ENCODE results near the gene CLP1. TPM values are rescaled to one million over a fixed set of nuclear protein-coding genes. Genes with fewer than 3 reads are reported as not detected.

CLP1 gene
- total and polyA plus RNA-seq, 10 of the 15 experiments (the other 5 are each of a cell fraction or from before 2014, with no cell fraction given): 19.9 to 45.7 (median 27.8) TPM

GRCh38 chr11:57637626-57638004 is 19.9 kb upstream of the CLP1 start:
- DNase-seq (ENCODE audit: low read depth, low spot score) (no peak), FAIRE-seq (no peak), ATAC-seq (no peak)
- ChIA-PET SMC1A (ENCODE audit: uncharacterized antibody, unreplicated experiment) (interaction anchor here (1.0 kb wide), 1 partner anchor 69 kb away, joined by 3 read pairs; no protein-coding TSS in a partner anchor), POLR2A (interaction anchor here (2.1 kb wide), 1 partner anchor 11 kb away, joined by 10 read pairs; no protein-coding TSS in a partner anchor), RAD21 (ENCODE audit: unreplicated experiment) (interaction anchor here (5.2 kb wide), 1 partner anchor 69 kb away, joined by 83 read pairs; the partner anchor contains the start of gene UBE2L6), CTCF (interaction anchor here (1.5 to 13.9 kb wide), 4 partner anchors 37 to 179 kb away, joined by 3 to 319 read pairs (median 56); partner anchors contain the start of genes RTN4RL2 and UBE2L6)
- Histone ChIP-seq H3K36me3 (ENCODE audit: control insufficient read depth in 2 of 2, insufficient read depth in 2 of 2, low read length in 1 of 2) (no peaks in the 10 kb centered on the region), H3K4me1 (ENCODE audit: control insufficient read depth, insufficient read depth, low read length) (peaks cover 9% of the 10 kb centered on the region; the same call in 1 of the 2 replicates), H3K27me3 (replicated peaks in 1 of 2; ENCODE audit: control insufficient read depth in 2 of 2, insufficient read depth in 2 of 2, low read length in 1 of 2) (no peaks in the 10 kb centered on the region; a peak in 1 of 4 replicates), H4K20me1 (ENCODE audit: control insufficient read depth, insufficient read depth) (no peaks in the 10 kb centered on the region), H3K27ac (ENCODE audit: control insufficient read depth, insufficient read depth) (no peak overlapping the region), H3K9me3 (replicated peaks; ENCODE audit: control insufficient read depth, insufficient read depth, low read length) (no peaks in the 10 kb centered on the region), H3K4me3 (peak overlapping the region; percentile 82; the same call in 1 of the 2 replicates), H3K4me2 (ENCODE audit: control insufficient read depth, insufficient read depth) (peak overlapping the region; percentile 84; the same call in 1 of the 2 replicates), H3K79me2 (ENCODE audit: control insufficient read depth, insufficient read depth, low read length) (no peaks in the 10 kb centered on the region), H3K9ac (ENCODE audit: control insufficient read depth, insufficient read depth, low read length) (no peak overlapping the region), H2AFZ (ENCODE audit: control insufficient read depth, low read depth, low read length) (peak overlapping the region; percentile 16; the same call in 1 of the 2 replicates)
- TF ChIP-seq NFYA (IDR thresholded peaks at IDR 0.05; ENCODE audit: borderline replicate concordance, low read depth, low read length) (no peak), HDAC2 (IDR thresholded peaks at IDR 0.05) (no peak), SUPT20H (IDR thresholded peaks at IDR 0.05; ENCODE audit: borderline replicate concordance, control insufficient read depth, low read depth, low read length) (no peak), FOXM1 (IDR thresholded peaks at IDR 0.05; ENCODE audit: low read depth, low read length) (no peak), ZBTB11 (CRISPR knock-in tag; IDR thresholded peaks at IDR 0.05) (no peak)
- WGBS (ENCODE audit: insufficient coverage, insufficient replicate concordance, low lambda C conversion rate, missing lambda C conversion rate): 76% methylated on average over 18 of the region's 18 CpGs
- no TSS peak for BruUV-seq (replicated peaks)
- in situ Hi-C loops (cut with MboI) (no loop called here), intact Hi-C loops (cut with micrococcal nuclease; ENCODE audit: unreplicated experiment) (no loop called here)
